ENCODE measurements around the gene ETV4.

- no peak for TF ChIP-seq CTCF (conservative IDR thresholded peaks at IDR 0.05; ENCODE audit: low read length)
- no peak for TF ChIP-seq EZH2phosphoT487 (IDR thresholded peaks at IDR 0.05; ENCODE audit: borderline replicate concordance, low read depth, low read length)
These were observed 21.1 kb downstream of the ETV4 start for GRCh38 chr17:43524945-43525575.
